ENCODE measurements around the gene ZNF398.

ZNF398 gene

DNA sequence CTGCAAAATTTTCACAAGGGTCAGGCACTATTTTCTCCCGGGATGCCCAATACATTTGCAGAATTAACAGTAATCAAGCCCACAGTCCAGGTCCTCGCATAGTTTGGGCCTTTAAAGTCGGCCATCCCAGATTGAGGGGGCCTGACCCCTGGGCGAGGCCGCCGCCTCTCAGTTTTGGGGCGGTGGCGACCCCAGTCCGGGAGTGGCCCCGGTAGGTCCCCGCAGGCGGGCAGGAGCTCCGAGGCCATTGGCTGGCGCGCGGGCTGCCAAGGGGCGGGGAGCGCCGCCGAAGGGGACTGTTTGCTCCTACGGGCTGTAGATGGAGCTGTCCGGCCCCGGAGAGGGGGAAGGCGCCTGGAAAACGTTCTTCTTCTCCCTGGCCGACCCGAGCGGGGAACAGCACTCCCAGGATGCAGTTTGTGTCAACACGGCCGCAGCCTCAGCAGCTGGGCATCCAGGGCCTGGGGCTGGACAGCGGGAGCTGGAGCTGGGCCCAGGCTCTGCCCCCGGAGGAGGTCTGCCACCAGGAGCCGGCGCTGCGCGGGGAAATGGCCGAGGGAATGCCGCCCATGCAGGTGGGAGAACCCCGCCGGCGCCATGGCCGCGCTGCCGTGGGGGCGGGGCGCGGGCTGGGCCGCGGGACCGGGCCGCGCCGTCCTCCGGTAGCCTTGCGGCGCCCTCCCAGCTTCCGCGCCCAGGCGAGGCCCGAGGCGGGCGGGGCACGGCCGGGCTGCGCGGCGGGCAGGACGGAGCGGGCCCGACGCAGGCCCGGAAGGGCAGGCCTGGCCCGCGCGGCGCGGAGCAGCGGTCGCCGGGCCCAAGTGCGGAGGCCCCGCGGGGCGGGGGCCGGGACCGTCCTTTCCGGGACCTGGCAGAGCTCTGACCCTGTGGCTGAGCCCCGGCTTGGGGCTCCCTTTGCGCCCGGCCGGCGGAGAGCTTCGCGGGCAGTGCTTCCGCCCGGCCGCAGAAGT, 48.2 kb downstream of the ZNF398 start, which contains the start of gene ZNF282:
Gene ZNF282, plus strand, starts transcription at position 367 of the 971 bp plus-strand sequence. Its CDS starts 44 bp downstream, at position 411.
- DNase-seq (ENCODE audit: extremely low read depth in 1 of 2, low read depth in 1 of 2), result peak; percentile 10 to 47

- no peak for DNase-seq (ENCODE audit: extremely low read depth in 1 of 2, low read depth in 1 of 2)
Observed at GRCh38 chr7:149196151-149196704, 49.0 kb downstream of the ZNF398 start.

DNA sequence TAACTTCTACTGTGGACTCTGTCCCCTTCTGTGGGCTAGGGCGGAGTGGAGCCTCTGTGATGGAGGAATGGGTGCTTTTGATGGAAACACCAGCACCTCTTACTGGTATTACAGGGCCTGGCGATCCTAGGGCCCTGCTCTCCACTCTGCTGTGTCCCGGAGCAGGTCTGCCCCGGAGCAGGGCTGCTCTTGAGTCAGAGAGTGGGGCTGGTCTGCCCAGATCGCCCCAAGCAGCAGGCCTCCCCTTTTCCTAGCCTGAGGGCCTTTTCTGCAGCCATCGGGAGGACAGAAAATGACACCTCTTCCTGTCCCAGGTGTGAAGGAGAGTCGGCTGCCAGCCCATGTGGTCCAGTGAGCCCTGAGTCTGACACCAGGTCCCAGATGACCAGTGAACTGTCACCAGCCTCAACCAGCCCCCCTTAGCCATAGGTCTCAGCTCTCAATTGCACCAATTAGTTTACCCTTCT, 49.5 kb downstream of the ZNF398 start:
- DNase-seq (ENCODE audit: extremely low read depth in 1 of 2, low read depth in 1 of 2), result no peak

GRCh38 chr7:149197675-149198074, 50.4 kb downstream of the ZNF398 start:
- no peak for DNase-seq (ENCODE audit: extremely low read depth in 1 of 2, low read depth in 1 of 2)

- no peak for DNase-seq (ENCODE audit: extremely low read depth in 1 of 2, low read depth in 1 of 2)
Observed at GRCh38 chr7:149198161-149198816, 51.0 kb downstream of the ZNF398 start.

DNA sequence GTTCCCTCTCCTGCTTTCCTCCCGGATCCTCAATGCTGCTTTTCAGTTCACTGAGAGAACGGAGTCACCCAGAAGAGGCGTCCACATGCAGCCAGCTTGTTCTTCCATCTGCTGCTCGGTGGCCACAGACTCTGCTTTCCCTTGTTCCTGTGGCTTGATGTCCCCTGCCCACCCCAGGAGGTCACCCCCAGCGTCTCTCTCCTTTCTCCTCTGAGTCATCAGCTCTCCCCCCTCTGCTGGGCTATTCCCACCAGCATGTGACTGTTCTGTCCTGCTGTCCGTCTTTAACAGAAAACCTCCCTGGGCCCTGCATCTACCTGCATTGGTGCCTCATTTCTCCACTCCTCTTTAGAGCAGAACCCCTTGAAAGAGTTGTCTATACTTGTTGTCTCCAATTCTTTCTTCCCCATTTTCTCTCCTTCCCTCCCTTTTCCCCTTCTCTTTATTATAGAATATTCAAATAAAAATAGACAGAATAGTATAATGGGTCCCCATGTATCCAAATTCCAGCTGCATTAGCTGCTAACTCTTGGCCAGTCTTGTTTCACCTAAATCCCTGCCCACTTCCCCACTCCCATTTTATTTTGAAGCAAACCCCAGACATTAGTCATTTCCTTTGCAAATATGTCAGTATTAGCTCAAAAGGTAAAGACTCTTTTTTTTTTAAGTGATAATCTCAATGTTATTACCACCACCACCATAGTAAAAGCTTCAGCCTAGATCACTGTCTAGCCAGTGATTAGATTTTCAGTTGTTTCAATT, 52.2 kb downstream of the ZNF398 start:
- no peak for DNase-seq (ENCODE audit: extremely low read depth in 1 of 2, low read depth in 1 of 2)

DNA sequence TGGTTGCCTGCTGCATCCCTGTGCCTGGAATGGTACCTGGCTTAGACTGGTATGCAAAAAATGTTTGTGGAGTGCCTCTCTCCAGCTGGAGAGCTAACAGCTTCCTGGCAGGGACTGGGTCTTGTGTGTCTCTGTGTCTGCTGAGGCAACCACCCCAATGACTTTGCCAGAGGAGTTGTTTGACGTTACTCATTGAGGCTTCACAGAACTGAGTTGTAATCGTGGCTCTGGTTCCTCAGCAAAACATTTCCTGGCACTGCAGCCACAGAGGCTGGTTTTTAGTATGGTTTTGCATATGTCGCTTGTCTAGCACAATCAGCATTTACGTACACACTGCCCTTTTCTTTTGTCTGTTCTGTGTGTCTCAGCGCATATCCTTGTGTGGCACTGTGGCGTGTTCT, 55.6 kb downstream of the ZNF398 start:
- no peak for DNase-seq (ENCODE audit: extremely low read depth in 1 of 2, low read depth in 1 of 2)

DNA sequence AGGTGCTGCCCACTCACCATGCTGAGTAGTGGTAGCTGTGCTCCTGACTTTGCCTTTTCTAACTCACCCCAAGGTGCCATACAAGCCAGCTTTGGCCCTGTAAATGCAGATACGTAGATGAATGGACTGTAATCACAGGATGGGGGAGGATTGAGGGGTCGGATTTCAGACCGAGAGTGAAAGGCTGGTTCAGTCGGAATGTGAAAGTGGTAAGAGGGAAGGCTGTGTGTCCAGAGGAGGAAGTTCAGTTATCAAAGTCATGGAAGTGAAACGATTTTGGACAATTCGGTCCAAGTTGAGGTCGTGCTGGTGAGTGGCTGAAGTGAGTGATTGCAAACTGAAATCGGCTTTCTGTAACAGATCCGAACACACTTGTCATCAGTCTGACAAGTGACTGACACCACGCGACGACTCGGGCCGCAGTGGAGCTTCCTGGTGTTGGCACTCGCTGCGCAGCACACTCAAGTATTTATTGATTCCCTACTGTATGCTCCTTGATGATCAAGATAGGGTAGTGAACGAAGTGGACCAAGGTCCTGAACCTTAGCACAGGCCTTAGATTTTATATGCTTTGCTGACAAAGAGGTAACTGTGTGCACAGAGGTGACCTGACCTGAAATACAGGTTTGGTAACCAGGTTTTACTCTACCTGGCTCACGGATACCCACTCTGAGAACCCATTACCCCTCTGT, 58.6 kb downstream of the ZNF398 start:
- DNase-seq (ENCODE audit: extremely low read depth in 1 of 2, low read depth in 1 of 2), result no peak

- no peak for DNase-seq (ENCODE audit: extremely low read depth in 1 of 2, low read depth in 1 of 2)
Observed at GRCh38 chr7:149207324-149208035, 60.2 kb downstream of the ZNF398 start.

GRCh38 chr7:149209518-149210269, 62.4 kb downstream of the ZNF398 start:
- peak; percentile 19 to 42 for DNase-seq (ENCODE audit: extremely low read depth in 1 of 2, low read depth in 1 of 2)

- no peak for DNase-seq (ENCODE audit: extremely low read depth in 1 of 2, low read depth in 1 of 2)
Observed at GRCh38 chr7:149210551-149210950, 63.3 kb downstream of the ZNF398 start.

GRCh38 chr7:149214020-149214720, 66.9 kb downstream of the ZNF398 start:
- no peak for DNase-seq (ENCODE audit: extremely low read depth in 1 of 2, low read depth in 1 of 2)

GRCh38 chr7:149216402-149216801, 69.1 kb downstream of the ZNF398 start:
- no peak for DNase-seq (ENCODE audit: extremely low read depth in 1 of 2, low read depth in 1 of 2)

DNA sequence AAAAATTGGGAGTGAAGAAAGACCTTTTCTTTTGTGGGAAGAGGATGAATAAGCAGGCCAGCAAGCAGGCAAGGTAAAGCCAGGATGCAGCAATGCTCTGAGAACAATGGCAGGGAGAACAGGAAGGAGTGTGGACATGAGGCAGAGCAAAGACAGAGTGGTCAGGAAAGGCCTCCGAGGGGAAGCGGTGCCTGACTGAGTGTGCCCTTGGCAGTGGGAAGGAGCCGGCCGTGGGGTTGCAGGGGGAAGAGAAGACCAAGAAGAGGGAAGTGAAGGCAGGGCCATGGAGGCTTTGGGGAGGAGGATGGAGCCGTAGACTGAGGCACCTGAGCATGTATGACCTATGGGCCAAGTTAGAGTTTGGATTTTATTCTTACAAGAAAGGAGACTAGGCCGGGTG, 70.3 kb downstream of the ZNF398 start:
- DNase-seq (ENCODE audit: extremely low read depth in 1 of 2, low read depth in 1 of 2), result no peak

- DNase-seq (ENCODE audit: extremely low read depth in 1 of 2, low read depth in 1 of 2), result no peak
Observed at GRCh38 chr7:149218469-149219420, 71.5 kb downstream of the ZNF398 start.

- no peak for DNase-seq (ENCODE audit: extremely low read depth in 1 of 2, low read depth in 1 of 2)
Observed at GRCh38 chr7:149220534-149220933, 73.3 kb downstream of the ZNF398 start.

GRCh38 chr7:149223176-149223575, 75.9 kb downstream of the ZNF398 start:
- DNase-seq (ENCODE audit: extremely low read depth in 1 of 2, low read depth in 1 of 2), result no peak

Measured in activated CD8-positive, alpha-beta memory T cell treated with anti-CD3 and anti-CD28 coated beads for 1 hour (primary cell).